Activated CD8-positive, alpha-beta memory T cell treated with anti-CD3 and anti-CD28 coated beads, Interleukin-2, amount 50 U/mL, for 24 hours (primary cell): Measurements from ENCODE around the gene SUSD5.

Experiments used
- DNase-seq: peaks from one replicate; pipeline ENCODE4 v3.0.0-alpha.2; 2020; ENCODE audit errors: extremely low read depth

The SUSD5 gene

GRCh38 chr3:33218446-33219174 is at the start of gene SUSD5:
Gene SUSD5, minus strand, starts transcription at chr3:33218810. Its CDS starts 13 bp downstream, at chr3:33218797.
- DNase-seq: no peak

GRCh38 chr3:33260104-33260503 is 41.5 kb upstream of the SUSD5 start:
- no peak for DNase-seq

- DNase-seq: no peak
These were observed 37.6 kb upstream of the SUSD5 start for GRCh38 chr3:33256249-33256648.

GRCh38 chr3:33250712-33251111 is 32.1 kb upstream of the SUSD5 start:
- DNase-seq: no peak

GRCh38 chr3:33246786-33247185 is 28.2 kb upstream of the SUSD5 start:
- no peak for DNase-seq

- DNase-seq: no peak
These were observed 21.7 kb upstream of the SUSD5 start for GRCh38 chr3:33240261-33240660.

- no peak for DNase-seq
These were observed 20.3 kb upstream of the SUSD5 start for GRCh38 chr3:33238923-33239322.

- no peak for DNase-seq
These were observed 18.8 kb upstream of the SUSD5 start for GRCh38 chr3:33237439-33237838.

- DNase-seq: no peak
These were observed 17.4 kb upstream of the SUSD5 start for GRCh38 chr3:33236005-33236404.

- DNase-seq: no peak
These were observed 15.3 kb upstream of the SUSD5 start for GRCh38 chr3:33233884-33234283.

GRCh38 chr3:33231756-33232465 is 13.3 kb upstream of the SUSD5 start:
- no peak for DNase-seq

- no peak for DNase-seq
These were observed 11.3 kb upstream of the SUSD5 start for GRCh38 chr3:33229947-33230346.

- no peak for DNase-seq
These were observed 10.5 kb upstream of the SUSD5 start for GRCh38 chr3:33229066-33229465.

GRCh38 chr3:33221241-33221640 is 2.6 kb upstream of the SUSD5 start:
- no peak for DNase-seq

GRCh38 chr3:33219175-33219487 is 521 bp upstream of the SUSD5 start:
- no peak for DNase-seq

GRCh38 chr3:33217866-33218445 is 654 bp downstream of the SUSD5 start:
- no peak for DNase-seq

GRCh38 chr3:33215739-33216138 is 2.9 kb downstream of the SUSD5 start:
- no peak for DNase-seq

- DNase-seq: no peak
These were observed 6.2 kb downstream of the SUSD5 start for GRCh38 chr3:33212406-33212805.

- no peak for DNase-seq
These were observed 7.2 kb downstream of the SUSD5 start for GRCh38 chr3:33211444-33211843.

GRCh38 chr3:33209357-33209756 is 9.3 kb downstream of the SUSD5 start:
- DNase-seq: no peak

GRCh38 chr3:33202711-33203457 is 15.7 kb downstream of the SUSD5 start:
- no peak for DNase-seq

GRCh38 chr3:33201195-33201594 is 17.4 kb downstream of the SUSD5 start:
- DNase-seq: no peak

- no peak for DNase-seq
These were observed 22.1 kb downstream of the SUSD5 start for GRCh38 chr3:33196538-33196937.
